Endodermal cell (in vitro differentiated cells): ENCODE measurements around the gene RASL10A. TPM values are rescaled to one million over a fixed set of nuclear protein-coding genes. Genes with fewer than 3 reads are reported as not detected.
"Not testable (repeated sequence)": the region's sequence is repeated elsewhere in the genome, so short reads cannot be mapped to it uniquely, and the experiment has no call there.

Source experiments
- DNase-seq: peaks from one replicate; pipeline ENCODE4 v3.0.0-alpha.2; 2017
- H3K27ac ChIP-seq: 2 replicates; pipeline ENCODE4 v1.5.1; 2013; ENCODE audit warnings: mild to moderate bottlenecking, low read depth, low read length, moderate library complexity
- H3K27me3 ChIP-seq: 2 replicates; pipeline ENCODE4 v1.6.1; 2013; ENCODE audit warnings: mild to moderate bottlenecking, low read length, moderate library complexity; ENCODE audit not compliant: insufficient read depth, control insufficient read depth, poor library complexity, severe bottlenecking
- H3K36me3 ChIP-seq: 2 replicates; pipeline ENCODE4 v1.7.0; 2013; ENCODE audit warnings: mild to moderate bottlenecking, low read length, moderate library complexity; ENCODE audit not compliant: control insufficient read depth, insufficient read depth
- H3K4me1 ChIP-seq: one replicate; pipeline ENCODE4 v1.7.0; 2013; ENCODE audit warnings: low read length; ENCODE audit not compliant: control insufficient read depth, insufficient read depth
- H3K4me3 ChIP-seq: 2 replicates; pipeline ENCODE4 v1.5.1; 2013; ENCODE audit warnings: mild to moderate bottlenecking, low read length, moderate library complexity
- H3K9ac ChIP-seq: 2 replicates; pipeline ENCODE4 v1.6.1; 2013; ENCODE audit warnings: mild to moderate bottlenecking, low read length, moderate library complexity; ENCODE audit not compliant: poor library complexity, severe bottlenecking; ENCODE audit errors: extremely low read depth
- H3K9me3 ChIP-seq: 2 replicates; pipeline ENCODE4 v1.6.1; 2013; ENCODE audit warnings: mild to moderate bottlenecking, low read length, moderate library complexity; ENCODE audit not compliant: control insufficient read depth
- H3K27ac Mint-ChIP-seq: 2 replicates; pipeline ENCODE4 v1.8.0; 2020; ENCODE audit warnings: mixed read lengths
- H3K27me3 Mint-ChIP-seq: 2 replicates; pipeline ENCODE4 v1.8.0; 2021; ENCODE audit warnings: mild to moderate bottlenecking, mixed read lengths; ENCODE audit not compliant: insufficient read depth
- H3K36me3 Mint-ChIP-seq: 2 replicates; pipeline ENCODE4 v1.8.0; 2020; ENCODE audit warnings: low read depth, mixed read lengths
- H3K4me1 Mint-ChIP-seq: 2 replicates; pipeline ENCODE4 v1.8.0; 2020; ENCODE audit warnings: mixed read lengths
- H3K4me3 Mint-ChIP-seq: 2 replicates; pipeline ENCODE4 v1.8.0; 2020; ENCODE audit warnings: mild to moderate bottlenecking, moderate library complexity, mixed read lengths
- H3K9me3 Mint-ChIP-seq: 2 replicates; pipeline ENCODE4 v1.8.0; 2020; ENCODE audit warnings: mild to moderate bottlenecking, mixed read lengths
- CTCF ChIP-seq: fragments of 200-600 bp; sonication (generic); conservative IDR thresholded peaks from 2 replicates; pipeline ENCODE4 v1.5.0; 2021; ENCODE audit warnings: antibody characterized with exemption, mild to moderate bottlenecking
- WGBS, 2 experiments: methylation state at CpG; one replicate each; pipeline versions ENCODE4 v1.1.5 to v1.1.7; 2013; ENCODE audit warnings: missing lambda C conversion rate in 2 of 2, mixed read lengths in 1 of 2; ENCODE audit not compliant: insufficient coverage in 1 of 2, insufficient read length in 1 of 2; 5-methylcytosine and 5-hydroxymethylcytosine counted together
- long read RNA-seq, 4 experiments: library from polyadenylated mRNA in 2 of 4; library from RNA in 1 of 4; library from capped mRNA in 1 of 4; stranded (forward) in 3 of 4; unstranded in 1 of 4; transcript quantifications; one replicate each; pipeline ENCODE4 v2.0.0, GENCODE V29; 2020 to 2021; ENCODE audit warnings: inconsistent platforms in 1 of 4
- polyA plus RNA-seq, 2 experiments: library from polyadenylated mRNA; stranded (reverse); fragments of 50-300 nt; gene quantifications; one replicate each; pipeline ENCODE4 v1.2.3, GENCODE V29; 2013
- total RNA-seq, 2 donors: library from RNA; stranded (reverse); fragmentation: NEBNext Ultra II Directional in 1 of 2; extraction: Animal tissue kit (Norgen Biotek cat#: 25700) in 1 of 2; gene quantifications; 2 replicates in 1 of 2; 3 replicates in 1 of 2; pipeline ENCODE4 v1.2.1, GENCODE V29; 2021

Gene RASL10A
- 1 to 10 TPM; 1.3 TPM for total RNA-seq
- 1.0 TPM for polyA plus RNA-seq (2013, experiment 1 of 2)
- 1.1 TPM for polyA plus RNA-seq (2013, experiment 2 of 2)
- long read RNA-seq, experiment 1, partial matches to known transcripts: 0 of 1 reads
- long read RNA-seq, experiment 1, other reads (novel, unspliced or antisense): 0 of 1 reads
- long read RNA-seq, experiment 2, partial matches to known transcripts: 0 of 3 reads
- long read RNA-seq, experiment 2, other reads (novel, unspliced or antisense): 0 of 3 reads
- long read RNA-seq, experiment 3: 0 reads
- long read RNA-seq, experiment 4: 0 reads

GRCh38 chr22:29315286-29316140 is at the start of gene RASL10A:
TSS of gene RASL10A (minus strand) at chr22:29315697. CDS start at chr22:29315246, 451 bp downstream.
- Histone ChIP-seq H3K9me3 (no peaks in the 10 kb centered on the region), H3K27me3 (peaks cover 38% of the 10 kb centered on the region), H3K9ac (peak within 1 kb of the TSS; percentile 23), H3K36me3 (no peaks in the 10 kb centered on the region), H3K27ac (no peak within 1 kb of the TSS), H3K4me3 (peak within 1 kb of the TSS; percentile 55), H3K4me1 (no peaks in the 10 kb centered on the region)
- H3K9me3 Mint-ChIP-seq: peaks cover 10% of the 10 kb centered on the region
- H3K27me3 Mint-ChIP-seq: peaks cover 47% of the 10 kb centered on the region
- no peak within 1 kb of the TSS for H3K27ac Mint-ChIP-seq
- peak; percentile 76 for DNase-seq
- 7 to 17% methylated on average over 29 to 99 of the region's 103 CpGs for WGBS, 2 experiments
- H3K4me3 Mint-ChIP-seq: peak within 1 kb of the TSS; percentile 49
- no peak for TF ChIP-seq CTCF
- H3K4me1 Mint-ChIP-seq: peaks cover 9% of the 10 kb centered on the region
- peaks cover 11% of the 10 kb centered on the region for H3K36me3 Mint-ChIP-seq

GRCh38 chr22:29359469-29359868 is 44.0 kb upstream of the RASL10A start:
- Histone ChIP-seq H3K4me1 (no peaks in the 10 kb centered on the region), H3K4me3 (no peak overlapping the region), H3K27me3 (no peaks in the 10 kb centered on the region), H3K9ac (no peak overlapping the region), H3K9me3 (no peaks in the 10 kb centered on the region), H3K36me3 (peaks cover 44% of the 10 kb centered on the region), H3K27ac (no peak overlapping the region)
- no peak overlapping the region for H3K27ac Mint-ChIP-seq
- no peak overlapping the region for H3K4me3 Mint-ChIP-seq
- peak; percentile 80 for TF ChIP-seq CTCF
- no peaks in the 10 kb centered on the region for H3K4me1 Mint-ChIP-seq
- no peaks in the 10 kb centered on the region for H3K9me3 Mint-ChIP-seq
- 75 to 81% methylated on average over 6 to 9 of the region's 9 CpGs for WGBS, 2 experiments
- peaks cover 32% of the 10 kb centered on the region for H3K36me3 Mint-ChIP-seq
- DNase-seq: peak; percentile 83
- no peaks in the 10 kb centered on the region for H3K27me3 Mint-ChIP-seq

- not testable (repeated sequence) for H3K27me3 ChIP-seq, H3K9me3 ChIP-seq, H3K27ac ChIP-seq, H3K4me1 Mint-ChIP-seq, H3K4me3 Mint-ChIP-seq, H3K4me1 ChIP-seq, H3K9ac ChIP-seq, H3K9me3 Mint-ChIP-seq, H3K27ac Mint-ChIP-seq, H3K4me3 ChIP-seq, H3K27me3 Mint-ChIP-seq, DNase-seq
- H3K36me3 ChIP-seq: peaks cover 58% of the 10 kb centered on the region
- WGBS, 2 experiments: 95 to 98% methylated on average over 8 to 11 of the region's 12 CpGs
- H3K36me3 Mint-ChIP-seq: peaks cover 45% of the 10 kb centered on the region
Observed at GRCh38 chr22:29357193-29357890, 41.8 kb upstream of the RASL10A start.
